Measurements from ENCODE around the gene WDR88. TPM values are rescaled to one million over a fixed set of nuclear protein-coding genes. Genes with fewer than 3 reads are reported as not detected.

Gene WDR88
- total RNA-seq, 1 experiment from 2014 or later = 0.20 TPM

GRCh38 chr19:33199441-33200265, 67.7 kb downstream of the WDR88 start:
- BruUV-seq (replicated peaks) = no TSS peak

DNA sequence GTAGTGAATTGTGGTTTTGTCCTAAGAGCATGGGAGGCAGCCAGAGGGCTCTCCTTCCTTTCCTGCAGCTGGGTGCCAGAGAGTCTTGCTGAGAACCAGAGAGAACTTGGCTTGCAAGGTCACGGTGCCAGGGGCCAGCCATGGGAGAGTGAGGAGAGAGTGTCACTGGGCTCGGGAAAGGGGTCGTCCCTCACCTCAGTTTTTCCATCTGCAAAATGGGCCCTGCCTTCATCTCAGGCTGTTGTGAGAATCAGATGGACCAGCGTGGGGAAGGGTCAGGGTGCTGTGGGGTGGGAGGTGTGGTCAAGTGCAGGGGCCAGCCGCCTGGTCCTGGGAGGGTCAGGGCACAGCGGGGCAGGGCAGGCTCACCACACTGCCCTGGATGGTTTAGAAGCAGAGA, 69.6 kb downstream of the WDR88 start:
- Mint-ChIP-seq H3K9me3 (ENCODE audit: unreplicated experiment) (no peaks in the 10 kb centered on the region), H3K27me3 (ENCODE audit: insufficient read depth, unreplicated experiment) (no peaks in the 10 kb centered on the region), H3K27ac (ENCODE audit: unreplicated experiment) (no peak overlapping the region), H3K4me1 (ENCODE audit: low read depth, unreplicated experiment) (no peaks in the 10 kb centered on the region), H3K36me3 (ENCODE audit: insufficient read depth, unreplicated experiment) (no peaks in the 10 kb centered on the region), H3K4me3 (ENCODE audit: unreplicated experiment) (no peak overlapping the region)
- POLR2A ChIA-PET = no interaction called here
- H3K4me3 ChIP-seq (ENCODE audit: low read depth, low read length) = no peak overlapping the region
- no peak for DNase-seq
- TF ChIP-seq CTCF (IDR thresholded peaks at IDR 0.05; ENCODE audit: insufficient read depth in 1 of 2, low read depth in 1 of 2, low read length in 1 of 2, severe bottlenecking in 1 of 2, unreplicated experiment in 1 of 2) = no peak
- H3K36me3 ChIP-seq (ENCODE audit: control insufficient read depth, insufficient read depth, low read length) = no peaks in the 10 kb centered on the region; the same call in 1 of the 2 replicates
- CTCF ChIA-PET = no interaction called here
- no peaks in the 10 kb centered on the region for H3K27me3 ChIP-seq (replicated peaks; ENCODE audit: control insufficient read depth, insufficient read depth, low read length)
- no TSS peak for BruUV-seq (replicated peaks)
- no peaks in the 10 kb centered on the region for H3K9me3 ChIP-seq
- no peaks in the 10 kb centered on the region for H3K4me1 ChIP-seq
- intact Hi-C loops (cut with micrococcal nuclease; ENCODE audit: unreplicated experiment) = no loop called here

More at GRCh38 chr19:33199441-33200265, 67.7 kb downstream of the WDR88 start:
- ChIA-PET CTCF (interaction anchor here (3.0 kb wide), 1 partner anchor 15 kb away, joined by 11 read pairs; no protein-coding TSS in a partner anchor), POLR2A (no interaction called here)
- intact Hi-C loops (cut with micrococcal nuclease; ENCODE audit: unreplicated experiment) = no loop called here
- DNase-seq = no peak
- Mint-ChIP-seq H3K36me3 (ENCODE audit: insufficient read depth, unreplicated experiment) (no peaks in the 10 kb centered on the region), H3K27me3 (ENCODE audit: insufficient read depth, unreplicated experiment) (no peaks in the 10 kb centered on the region), H3K9me3 (ENCODE audit: unreplicated experiment) (no peaks in the 10 kb centered on the region), H3K27ac (ENCODE audit: unreplicated experiment) (no peak overlapping the region), H3K4me1 (ENCODE audit: low read depth, unreplicated experiment) (no peaks in the 10 kb centered on the region), H3K4me3 (ENCODE audit: unreplicated experiment) (no peak overlapping the region)
- no peaks in the 10 kb centered on the region for H3K9me3 ChIP-seq
- no peak for TF ChIP-seq CTCF (IDR thresholded peaks at IDR 0.05; ENCODE audit: insufficient read depth in 1 of 2, low read depth in 1 of 2, low read length in 1 of 2, severe bottlenecking in 1 of 2, unreplicated experiment in 1 of 2)
- no peaks in the 10 kb centered on the region for H3K27me3 ChIP-seq (replicated peaks; ENCODE audit: control insufficient read depth, insufficient read depth, low read length)
- H3K36me3 ChIP-seq (ENCODE audit: control insufficient read depth, insufficient read depth, low read length) = no peaks in the 10 kb centered on the region; the same call in 1 of the 2 replicates
- H3K4me3 ChIP-seq (ENCODE audit: low read depth, low read length) = no peak overlapping the region
- 0 out of 2 replicates have a peak, but pooled peaks cover 8% of the 10 kb centered on the region for H3K4me1 ChIP-seq

- TF ChIP-seq CTCF (IDR thresholded peaks at IDR 0.05; ENCODE audit: insufficient read depth in 1 of 2, low read depth in 1 of 2, low read length in 1 of 2, severe bottlenecking in 1 of 2, unreplicated experiment in 1 of 2) = no peak
- no peaks in the 10 kb centered on the region for H3K4me1 Mint-ChIP-seq (ENCODE audit: low read depth, unreplicated experiment)
- no peaks in the 10 kb centered on the region for H3K27me3 Mint-ChIP-seq (ENCODE audit: insufficient read depth, unreplicated experiment)
- no peak overlapping the region for H3K4me3 ChIP-seq (ENCODE audit: low read depth, low read length)
- intact Hi-C loops (cut with micrococcal nuclease; ENCODE audit: unreplicated experiment) = no loop called here
- H3K9me3 Mint-ChIP-seq (ENCODE audit: unreplicated experiment) = no peaks in the 10 kb centered on the region
- no peak overlapping the region for H3K4me3 Mint-ChIP-seq (ENCODE audit: unreplicated experiment)
- no TSS peak for BruUV-seq (replicated peaks)
- no peaks in the 10 kb centered on the region for H3K36me3 Mint-ChIP-seq (ENCODE audit: insufficient read depth, unreplicated experiment)
- H3K4me1 ChIP-seq = no peaks in the 10 kb centered on the region
- H3K36me3 ChIP-seq (ENCODE audit: control insufficient read depth, insufficient read depth, low read length) = no peaks in the 10 kb centered on the region; the same call in 1 of the 2 replicates
- H3K9me3 ChIP-seq = no peaks in the 10 kb centered on the region
- ChIA-PET CTCF (no interaction called here), POLR2A (no interaction called here)
- no peak for DNase-seq
- no peak overlapping the region for H3K27ac Mint-ChIP-seq (ENCODE audit: unreplicated experiment)
- H3K27me3 ChIP-seq (replicated peaks; ENCODE audit: control insufficient read depth, insufficient read depth, low read length) = no peaks in the 10 kb centered on the region
Observed at GRCh38 chr19:33201886-33202545, 70.1 kb downstream of the WDR88 start.

All from Caco-2 (cell line).